Measurements from ENCODE around the gene TRHDE.

The TRHDE gene

DNA sequence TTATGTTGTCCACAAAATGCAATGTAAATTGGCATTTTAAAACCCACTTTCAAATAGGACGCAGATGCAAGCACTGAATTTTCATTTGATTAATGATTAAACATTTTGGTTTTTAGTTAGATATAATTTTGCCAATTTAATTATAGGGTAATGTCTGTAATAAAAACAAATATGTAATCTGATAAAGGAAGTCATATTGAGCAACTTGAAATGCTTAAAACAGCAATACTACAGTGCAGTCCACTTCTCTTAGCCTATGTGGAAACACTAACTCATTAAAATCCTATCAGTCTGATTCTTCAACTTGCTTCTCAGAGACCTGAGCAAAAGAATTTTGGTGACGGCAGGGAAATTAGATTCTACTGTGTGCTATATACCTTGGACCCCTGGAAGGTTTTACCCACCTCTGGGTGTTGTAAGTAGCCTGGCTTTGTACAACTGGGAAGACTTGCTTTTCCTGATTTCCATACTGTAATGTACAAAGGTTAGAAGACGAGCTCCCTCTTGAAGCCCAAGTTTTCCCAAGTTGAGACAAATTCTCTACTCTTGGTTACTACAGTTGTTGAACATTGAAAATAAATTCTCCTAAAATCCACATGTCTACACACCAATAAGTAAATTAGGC lies 4.1 kb downstream of the TRHDE start:
- H3K9me3 ChIP-seq (ENCODE audit: control insufficient read depth, low read length): no peaks in the 10 kb centered on the region
- peaks cover 48% of the 10 kb centered on the region for H3K27me3 ChIP-seq (ENCODE audit: control insufficient read depth, insufficient read depth, low read length)
- no peaks in the 10 kb centered on the region for H3K36me3 ChIP-seq (ENCODE audit: control insufficient read depth, insufficient read depth, low read length)
- H3K9ac ChIP-seq (ENCODE audit: low read length): no peak overlapping the region
- no peak overlapping the region for H3K4me3 ChIP-seq (ENCODE audit: low read length)
- peaks cover 13% of the 10 kb centered on the region for H3K4me1 ChIP-seq (ENCODE audit: control insufficient read depth, insufficient read depth, low read length)

DNA sequence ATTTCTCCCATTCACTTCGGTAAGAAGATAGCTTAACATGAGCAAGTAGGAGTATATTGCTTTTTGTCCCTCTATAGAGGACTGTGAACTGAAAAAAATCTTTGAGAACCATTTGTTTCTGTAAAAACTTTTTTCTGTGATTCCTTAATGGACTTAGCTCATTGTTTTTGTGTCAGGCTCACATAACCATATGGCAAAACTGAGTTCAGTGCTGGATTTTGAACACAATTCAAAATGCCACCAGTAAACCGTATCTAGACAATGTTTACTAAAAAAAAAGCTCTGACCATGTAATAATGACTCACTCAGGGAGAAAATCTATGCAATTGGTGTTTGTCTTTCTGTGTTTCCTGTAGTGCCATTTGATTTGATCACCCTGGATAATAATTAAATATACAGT lies 5.2 kb downstream of the TRHDE start:
- no peak overlapping the region for H3K9ac ChIP-seq (ENCODE audit: low read length)

DNA sequence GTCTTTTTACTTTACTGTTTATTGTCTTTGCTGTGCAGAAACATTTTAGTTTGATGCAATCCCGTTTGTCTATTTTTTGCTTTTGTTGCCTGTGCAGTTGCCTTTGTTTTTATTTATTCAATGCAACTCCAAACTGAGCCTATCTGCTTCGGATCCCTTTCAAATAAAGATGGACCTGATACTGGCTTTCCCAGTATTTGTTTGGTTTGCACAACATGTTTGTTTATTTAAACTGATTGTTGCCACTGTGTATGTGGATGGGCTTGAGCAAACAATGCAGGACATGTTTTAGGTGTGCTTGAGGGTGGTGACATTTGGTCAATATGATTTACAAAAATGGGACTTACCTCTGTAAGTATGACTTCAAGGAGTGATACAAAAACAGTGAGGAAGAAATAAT lies 6.7 kb downstream of the TRHDE start:
- Histone ChIP-seq H3K9ac (ENCODE audit: low read length) (no peak overlapping the region), H3K27me3 (ENCODE audit: control insufficient read depth, insufficient read depth, low read length) (peaks cover 22% of the 10 kb centered on the region), H3K4me1 (ENCODE audit: control insufficient read depth, insufficient read depth, low read length) (no peaks in the 10 kb centered on the region), H3K4me3 (ENCODE audit: low read length) (no peak overlapping the region), H3K36me3 (ENCODE audit: control insufficient read depth, insufficient read depth, low read length) (no peaks in the 10 kb centered on the region), H3K9me3 (ENCODE audit: control insufficient read depth, low read length) (no peaks in the 10 kb centered on the region)

More for the DNA sequence above, 5.2 kb downstream of the TRHDE start:
- Histone ChIP-seq H3K4me1 (ENCODE audit: control insufficient read depth, insufficient read depth, low read length) (peaks cover 13% of the 10 kb centered on the region), H3K4me3 (ENCODE audit: low read length) (no peak overlapping the region), H3K9me3 (ENCODE audit: control insufficient read depth, low read length) (no peaks in the 10 kb centered on the region), H3K36me3 (ENCODE audit: control insufficient read depth, insufficient read depth, low read length) (no peaks in the 10 kb centered on the region), H3K27me3 (ENCODE audit: control insufficient read depth, insufficient read depth, low read length) (peaks cover 37% of the 10 kb centered on the region)

DNA sequence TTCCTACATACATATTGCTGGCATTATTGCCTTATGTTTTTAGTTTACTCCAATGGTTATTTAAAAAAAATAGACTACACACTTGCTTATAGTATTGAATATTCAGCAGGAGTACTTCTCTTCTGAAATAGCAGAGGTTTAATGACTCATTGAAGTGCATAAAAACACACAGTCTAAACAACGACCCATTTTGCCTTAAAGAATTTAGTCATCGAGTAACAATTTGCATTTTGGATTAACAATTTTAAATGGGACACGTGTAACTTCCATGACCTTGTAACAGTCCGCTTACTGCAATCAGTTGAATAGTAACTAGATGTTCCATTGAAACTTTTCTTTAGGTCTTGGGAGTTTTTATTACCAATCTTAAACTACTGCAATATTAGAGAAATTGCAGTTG lies 9.0 kb downstream of the TRHDE start:
- no peak overlapping the region for H3K4me3 ChIP-seq (ENCODE audit: low read length)
- peaks cover 7% of the 10 kb centered on the region for H3K27me3 ChIP-seq (ENCODE audit: control insufficient read depth, insufficient read depth, low read length)
- no peaks in the 10 kb centered on the region for H3K4me1 ChIP-seq (ENCODE audit: control insufficient read depth, insufficient read depth, low read length)
- no peak overlapping the region for H3K9ac ChIP-seq (ENCODE audit: low read length)
- no peaks in the 10 kb centered on the region for H3K9me3 ChIP-seq (ENCODE audit: control insufficient read depth, low read length)
- H3K36me3 ChIP-seq (ENCODE audit: control insufficient read depth, insufficient read depth, low read length): no peaks in the 10 kb centered on the region

DNA sequence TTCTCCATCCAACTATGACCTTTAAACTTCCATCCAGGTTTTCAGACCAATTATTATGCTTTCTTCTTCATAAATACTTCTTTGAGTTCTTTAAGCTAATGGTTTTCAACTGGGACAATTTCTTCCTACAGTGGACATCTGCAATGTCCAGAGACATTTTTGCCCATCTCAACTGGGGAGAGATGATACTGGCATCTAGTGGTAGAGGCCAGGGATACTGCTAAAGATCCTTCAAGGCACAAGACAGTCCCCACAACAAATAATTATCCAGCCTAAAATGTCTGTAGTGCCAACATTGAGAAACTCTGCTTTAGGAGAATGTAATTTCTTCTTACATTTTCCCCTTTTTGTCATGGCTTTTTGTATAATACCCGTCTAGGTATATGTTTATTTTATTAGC lies 10.6 kb downstream of the TRHDE start:
- H3K4me1 ChIP-seq (ENCODE audit: control insufficient read depth, insufficient read depth, low read length): no peaks in the 10 kb centered on the region
- no peaks in the 10 kb centered on the region for H3K36me3 ChIP-seq (ENCODE audit: control insufficient read depth, insufficient read depth, low read length)
- H3K4me3 ChIP-seq (ENCODE audit: low read length): no peak overlapping the region
- no peak overlapping the region for H3K9ac ChIP-seq (ENCODE audit: low read length)
- H3K9me3 ChIP-seq (ENCODE audit: control insufficient read depth, low read length): no peaks in the 10 kb centered on the region
- H3K27me3 ChIP-seq (ENCODE audit: control insufficient read depth, insufficient read depth, low read length): no peaks in the 10 kb centered on the region

- Histone ChIP-seq H3K9ac (ENCODE audit: low read length) (no peak overlapping the region), H3K9me3 (ENCODE audit: control insufficient read depth, low read length) (no peaks in the 10 kb centered on the region), H3K27me3 (ENCODE audit: control insufficient read depth, insufficient read depth, low read length) (no peaks in the 10 kb centered on the region), H3K4me3 (ENCODE audit: low read length) (no peak overlapping the region), H3K4me1 (ENCODE audit: control insufficient read depth, insufficient read depth, low read length) (no peaks in the 10 kb centered on the region), H3K36me3 (ENCODE audit: control insufficient read depth, insufficient read depth, low read length) (no peaks in the 10 kb centered on the region)
Observed at GRCh38 chr12:72285861-72286260, 13.7 kb downstream of the TRHDE start.

DNA sequence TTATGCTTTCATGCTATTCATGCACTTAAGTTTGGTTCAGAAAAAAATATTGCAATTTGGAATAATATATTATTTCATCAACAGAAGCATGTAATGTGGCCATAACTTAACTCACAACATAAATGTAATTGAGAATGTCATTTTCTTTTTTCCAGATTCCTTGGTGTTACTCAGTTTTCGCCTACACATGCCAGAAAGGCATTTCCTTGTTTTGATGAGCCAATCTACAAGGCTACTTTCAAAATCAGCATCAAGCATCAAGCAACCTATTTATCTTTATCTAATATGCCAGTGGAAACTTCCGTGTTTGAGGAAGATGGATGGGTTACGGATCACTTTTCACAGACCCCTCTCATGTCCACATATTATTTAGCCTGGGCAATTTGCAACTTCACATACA lies 14.4 kb downstream of the TRHDE start:
- no peak overlapping the region for H3K9ac ChIP-seq (ENCODE audit: low read length)
- H3K4me3 ChIP-seq (ENCODE audit: low read length): no peak overlapping the region
- no peaks in the 10 kb centered on the region for H3K9me3 ChIP-seq (ENCODE audit: control insufficient read depth, low read length)
- no peaks in the 10 kb centered on the region for H3K27me3 ChIP-seq (ENCODE audit: control insufficient read depth, insufficient read depth, low read length)
- H3K36me3 ChIP-seq (ENCODE audit: control insufficient read depth, insufficient read depth, low read length): no peaks in the 10 kb centered on the region
- no peaks in the 10 kb centered on the region for H3K4me1 ChIP-seq (ENCODE audit: control insufficient read depth, insufficient read depth, low read length)

DNA sequence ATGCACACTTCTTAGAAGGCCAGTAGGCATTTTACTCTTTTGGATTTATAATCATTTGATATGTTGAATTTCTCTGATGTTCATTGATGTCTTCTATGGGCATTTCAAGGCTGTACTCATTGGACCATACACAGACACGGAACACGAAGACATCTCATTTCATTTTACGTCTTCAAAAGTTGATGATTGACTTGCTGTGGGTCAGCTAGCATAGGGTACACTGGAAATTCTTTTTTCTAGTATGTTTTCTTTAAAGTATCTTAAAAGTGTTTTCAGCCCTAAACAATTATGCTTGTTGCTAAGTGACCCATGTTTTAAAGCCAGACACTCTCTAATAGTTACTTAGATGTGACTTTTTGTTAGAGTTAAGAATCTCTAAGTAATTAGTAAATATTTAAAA lies 16.3 kb downstream of the TRHDE start:
- H3K9ac ChIP-seq (ENCODE audit: low read length): no peak overlapping the region
- no peaks in the 10 kb centered on the region for H3K27me3 ChIP-seq (ENCODE audit: control insufficient read depth, insufficient read depth, low read length)
- H3K9me3 ChIP-seq (ENCODE audit: control insufficient read depth, low read length): no peaks in the 10 kb centered on the region
- no peaks in the 10 kb centered on the region for H3K4me1 ChIP-seq (ENCODE audit: control insufficient read depth, insufficient read depth, low read length)
- H3K4me3 ChIP-seq (ENCODE audit: low read length): no peak overlapping the region
- no peaks in the 10 kb centered on the region for H3K36me3 ChIP-seq (ENCODE audit: control insufficient read depth, insufficient read depth, low read length)

DNA sequence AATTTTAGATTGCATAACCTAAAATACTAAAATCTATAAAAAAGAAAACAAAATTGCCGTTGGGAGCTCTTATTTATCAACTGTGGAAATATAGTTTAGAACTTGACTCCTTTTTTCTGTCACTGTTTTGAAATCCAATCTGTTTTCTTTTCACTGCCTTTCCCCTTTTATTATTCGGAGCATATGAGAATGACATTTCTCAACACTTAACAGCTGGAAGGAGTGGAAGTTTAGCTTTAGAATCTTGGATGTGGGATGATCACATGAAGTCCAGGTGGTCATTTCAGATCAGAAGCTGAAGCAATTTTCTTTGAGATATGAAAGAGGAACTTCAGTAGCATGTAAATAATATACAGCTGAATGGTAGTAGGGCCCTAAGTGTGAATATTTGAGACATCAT lies 16.7 kb downstream of the TRHDE start:
- Histone ChIP-seq H3K27me3 (ENCODE audit: control insufficient read depth, insufficient read depth, low read length) (no peaks in the 10 kb centered on the region), H3K9ac (ENCODE audit: low read length) (no peak overlapping the region), H3K36me3 (ENCODE audit: control insufficient read depth, insufficient read depth, low read length) (no peaks in the 10 kb centered on the region), H3K9me3 (ENCODE audit: control insufficient read depth, low read length) (no peaks in the 10 kb centered on the region), H3K4me1 (ENCODE audit: control insufficient read depth, insufficient read depth, low read length) (no peaks in the 10 kb centered on the region), H3K4me3 (ENCODE audit: low read length) (no peak overlapping the region)

GRCh38 chr12:72289633-72290032 lies 17.5 kb downstream of the TRHDE start:
- Histone ChIP-seq H3K4me3 (ENCODE audit: low read length) (no peak overlapping the region), H3K9ac (ENCODE audit: low read length) (no peak overlapping the region), H3K9me3 (ENCODE audit: control insufficient read depth, low read length) (no peaks in the 10 kb centered on the region), H3K4me1 (ENCODE audit: control insufficient read depth, insufficient read depth, low read length) (no peaks in the 10 kb centered on the region), H3K27me3 (ENCODE audit: control insufficient read depth, insufficient read depth, low read length) (no peaks in the 10 kb centered on the region), H3K36me3 (ENCODE audit: control insufficient read depth, insufficient read depth, low read length) (no peaks in the 10 kb centered on the region)

DNA sequence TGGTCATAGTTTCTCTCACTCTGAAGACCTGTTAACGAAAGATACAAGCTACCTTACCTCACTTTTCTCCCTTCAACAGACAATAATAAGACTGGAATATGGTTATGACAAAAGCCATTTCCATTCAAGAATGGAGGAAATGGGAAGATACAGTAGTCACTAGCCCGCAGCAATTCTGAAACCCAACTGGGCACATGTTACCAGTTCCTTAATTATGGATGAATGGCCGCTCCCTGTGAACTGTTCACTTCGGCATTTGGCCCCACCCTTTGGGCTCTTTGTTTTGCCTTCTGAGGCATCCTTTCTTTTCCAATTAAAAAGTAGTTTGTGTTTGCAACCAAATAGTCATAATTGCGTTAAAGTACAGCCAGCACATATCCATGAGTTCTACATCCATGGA lies 19.0 kb downstream of the TRHDE start:
- H3K4me3 ChIP-seq (ENCODE audit: low read length): no peak overlapping the region
- no peaks in the 10 kb centered on the region for H3K9me3 ChIP-seq (ENCODE audit: control insufficient read depth, low read length)
- H3K4me1 ChIP-seq (ENCODE audit: control insufficient read depth, insufficient read depth, low read length): no peaks in the 10 kb centered on the region
- H3K9ac ChIP-seq (ENCODE audit: low read length): no peak overlapping the region
- H3K36me3 ChIP-seq (ENCODE audit: control insufficient read depth, insufficient read depth, low read length): no peaks in the 10 kb centered on the region
- no peaks in the 10 kb centered on the region for H3K27me3 ChIP-seq (ENCODE audit: control insufficient read depth, insufficient read depth, low read length)

DNA sequence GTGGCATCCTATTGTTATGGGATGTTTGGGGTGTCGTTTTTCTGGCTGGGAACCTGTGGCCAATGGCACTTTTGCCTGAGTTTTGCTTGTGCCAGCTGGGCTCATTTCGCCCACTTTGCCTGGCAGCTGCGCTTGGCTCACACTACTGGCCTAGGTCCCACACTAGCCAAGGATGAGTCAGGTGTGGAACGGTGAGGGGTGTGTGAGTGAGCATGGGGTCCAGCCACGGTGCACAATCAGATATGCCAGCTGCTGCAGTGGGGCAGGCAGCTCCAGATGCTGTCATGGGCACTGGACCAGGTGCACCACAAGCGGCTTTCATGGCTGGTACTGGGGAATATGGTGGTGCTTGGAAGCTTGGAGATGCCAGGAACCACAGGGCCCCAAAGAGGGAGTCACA lies 21.5 kb downstream of the TRHDE start:
- Histone ChIP-seq H3K27me3 (ENCODE audit: control insufficient read depth, insufficient read depth, low read length) (no peaks in the 10 kb centered on the region), H3K4me3 (ENCODE audit: low read length) (no peak overlapping the region), H3K4me1 (ENCODE audit: control insufficient read depth, insufficient read depth, low read length) (no peaks in the 10 kb centered on the region), H3K36me3 (ENCODE audit: control insufficient read depth, insufficient read depth, low read length) (no peaks in the 10 kb centered on the region), H3K9me3 (ENCODE audit: control insufficient read depth, low read length) (no peaks in the 10 kb centered on the region), H3K9ac (ENCODE audit: low read length) (no peak overlapping the region)

DNA sequence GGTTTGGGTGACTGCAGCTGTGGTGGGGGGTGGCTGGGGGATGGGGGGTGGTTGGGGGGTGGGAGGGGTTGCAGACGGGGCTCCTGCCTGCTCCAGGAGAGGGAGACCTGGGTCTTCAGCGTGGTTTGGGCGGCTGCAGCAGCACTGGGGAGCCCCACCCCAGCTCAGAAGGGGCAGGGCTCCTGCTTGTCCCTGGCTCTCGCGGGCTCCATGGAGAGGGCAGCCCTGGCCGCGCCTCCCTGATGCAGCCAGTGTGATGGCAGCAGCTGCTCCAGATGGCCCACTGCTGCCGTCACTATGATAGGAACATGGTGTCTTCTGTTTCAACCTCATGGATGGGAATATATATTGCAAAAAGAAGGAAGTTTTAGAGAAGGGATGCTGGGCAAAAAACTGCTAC lies 22.9 kb downstream of the TRHDE start:
- Histone ChIP-seq H3K4me3 (ENCODE audit: low read length) (no peak overlapping the region), H3K27me3 (ENCODE audit: control insufficient read depth, insufficient read depth, low read length) (no peaks in the 10 kb centered on the region), H3K9me3 (ENCODE audit: control insufficient read depth, low read length) (no peaks in the 10 kb centered on the region), H3K36me3 (ENCODE audit: control insufficient read depth, insufficient read depth, low read length) (no peaks in the 10 kb centered on the region), H3K9ac (ENCODE audit: low read length) (no peak overlapping the region), H3K4me1 (ENCODE audit: control insufficient read depth, insufficient read depth, low read length) (no peaks in the 10 kb centered on the region)

All from mucosa of stomach (tissue), 1 donor.